GM23338 (cell line): Measurements from ENCODE around the gene SIAE.

ENCODE experiments used
- CTCF ChIP-seq, 2 experiments: fragments of 200-600 bp in 1 of 2; sonication (generic) in 1 of 2; conservative IDR thresholded peaks; 2 replicates each; pipeline versions ENCODE4 v1.5.1 to v1.6.1; 2016 to 2017; ENCODE audit warnings: antibody characterized with exemption in 2 of 2, low read depth in 2 of 2, mild to moderate bottlenecking in 2 of 2, moderate library complexity in 1 of 2
- EZH2phosphoT487 ChIP-seq: fragments of 200-600 bp; sonication (generic); IDR thresholded peaks from one replicate; pipeline ENCODE4 v1.8.1; 2018; ENCODE audit warnings: antibody characterized with exemption; ENCODE audit not compliant: unreplicated experiment
- POLR2AphosphoS5 ChIP-seq: IDR thresholded peaks from 2 replicates; pipeline ENCODE4 v1.6.1; 2016; ENCODE audit warnings: antibody characterized with exemption, low read depth
- ZNF331 ChIP-seq: fragments of 250-450 bp; sonication (Bioruptor Pico); IDR thresholded peaks from 2 replicates; pipeline ENCODE4 v1.5.0; 2020; ENCODE audit warnings: low read depth, mild to moderate bottlenecking, moderate library complexity
- ZNF462 ChIP-seq: fragments of 250-450 bp; sonication (Bioruptor Pico); IDR thresholded peaks from 2 replicates; pipeline ENCODE4 v1.5.0; 2020; ENCODE audit warnings: mild to moderate bottlenecking, moderate library complexity

GRCh38 chr11:124595302-124595701 lies 78.2 kb downstream of the SIAE start:
- TF ChIP-seq CTCF (conservative IDR thresholded peaks at IDR 0.05; ENCODE audit: low read depth in 2 of 2) (no peak), POLR2AphosphoS5 (no peak), ZNF331 (CRISPR knock-in tag) (no peak), ZNF462 (CRISPR knock-in tag) (no peak), EZH2phosphoT487 (no peak)
